Measurements from ENCODE around the gene CAPZB.

- TF ChIP-seq EZH2 (IDR thresholded peaks at IDR 0.05; ENCODE audit: insufficient read depth, poor library complexity, severe bottlenecking) (no peak), EZH2phosphoT487 (IDR thresholded peaks at IDR 0.05; ENCODE audit: insufficient read depth, low read depth) (no peak)
Observed at GRCh38 chr1:19458815-19459417, 26.4 kb downstream of the CAPZB start.
